Mesenchymal stem cell (in vitro differentiated cells and primary cell): ENCODE data around the gene OR2A5. TPM values are rescaled to one million over a fixed set of nuclear protein-coding genes. Genes with fewer than 3 reads are reported as not detected.
A peak's percentile ranks its signal among the peaks of the same experiment; 100 is the strongest.

Source experiments
- DNase-seq: peaks from one replicate; pipeline ENCODE4 v3.0.0-alpha.2; 2013
- H2AFZ ChIP-seq: one replicate; pipeline ENCODE4 v1.6.1; 2013; ENCODE audit warnings: low read depth, mild to moderate bottlenecking, control low read depth, inconsistent platforms, low read length, moderate library complexity
- H2AK5ac ChIP-seq: 2 replicates; pipeline ENCODE4 v1.6.1; 2013; ENCODE audit warnings: low read length, moderate library complexity, mild to moderate bottlenecking, inconsistent platforms; ENCODE audit not compliant: severe bottlenecking
- H2BK120ac ChIP-seq: one replicate; pipeline ENCODE4 v1.6.1; 2013; ENCODE audit warnings: low read depth, mild to moderate bottlenecking, inconsistent platforms, low read length, moderate library complexity
- H2BK12ac ChIP-seq, 2 experiments: one replicate each; pipeline ENCODE4 v1.6.1; 2013; ENCODE audit warnings: inconsistent platforms in 2 of 2, low read length in 2 of 2, mild to moderate bottlenecking in 2 of 2, moderate library complexity in 2 of 2, control low read depth in 1 of 2
- H2BK15ac ChIP-seq: one replicate; pipeline ENCODE4 v1.6.1; 2013; ENCODE audit warnings: mild to moderate bottlenecking, low read depth, inconsistent platforms; ENCODE audit not compliant: poor library complexity, severe bottlenecking
- H2BK5ac ChIP-seq: 2 replicates; pipeline ENCODE4 v1.6.1; 2013; ENCODE audit warnings: low read depth, mild to moderate bottlenecking, low read length, control low read depth, inconsistent platforms; ENCODE audit not compliant: poor library complexity, severe bottlenecking
- H3K14ac ChIP-seq, 2 experiments: one replicate each; pipeline ENCODE4 v1.6.1; 2013; ENCODE audit warnings: inconsistent platforms in 2 of 2, low read length in 2 of 2, control low read depth in 1 of 2, mild to moderate bottlenecking in 1 of 2, moderate library complexity in 1 of 2
- H3K18ac ChIP-seq, 2 experiments: one replicate each; pipeline ENCODE4 v1.6.1; 2013; ENCODE audit warnings: inconsistent platforms in 2 of 2, low read length in 2 of 2, control low read depth in 1 of 2, low read depth in 1 of 2, mild to moderate bottlenecking in 1 of 2
- H3K23ac ChIP-seq, 2 experiments: one replicate each; pipeline ENCODE4 v1.6.1; 2013; ENCODE audit warnings: inconsistent platforms in 2 of 2, low read length in 2 of 2, mild to moderate bottlenecking in 2 of 2, moderate library complexity in 2 of 2, control low read depth in 1 of 2
- H3K27ac ChIP-seq: 2 replicates; pipeline ENCODE4 v1.5.1; 2013; ENCODE audit warnings: mild to moderate bottlenecking, moderate library complexity, low read length, control low read depth, inconsistent platforms; ENCODE audit not compliant: poor library complexity, severe bottlenecking
- H3K27me3 ChIP-seq, 2 experiments: 2 replicates each; pipeline versions ENCODE4 v1.6.1 to v1.7.0; 2013; ENCODE audit warnings: low read length in 2 of 2, mild to moderate bottlenecking in 2 of 2, moderate library complexity in 2 of 2, control low read depth in 1 of 2, inconsistent platforms in 1 of 2; ENCODE audit not compliant: control insufficient read depth in 1 of 2, insufficient read depth in 1 of 2
- H3K36me3 ChIP-seq, 2 experiments: 2 replicates each; pipeline versions ENCODE4 v1.6.1 to v1.7.0; 2013; ENCODE audit warnings: low read length in 2 of 2, control low read depth in 1 of 2, inconsistent platforms in 1 of 2, low read depth in 1 of 2, mild to moderate bottlenecking in 1 of 2; ENCODE audit not compliant: insufficient read depth in 2 of 2, control insufficient read depth in 1 of 2
- H3K4ac ChIP-seq, 2 experiments: one replicate each; pipeline ENCODE4 v1.6.1; 2013; ENCODE audit warnings: inconsistent platforms in 2 of 2, low read length in 2 of 2, mild to moderate bottlenecking in 2 of 2, moderate library complexity in 2 of 2, control low read depth in 1 of 2, low read depth in 1 of 2
- H3K4me1 ChIP-seq: 2 replicates; pipeline ENCODE4 v1.6.1; 2013; ENCODE audit warnings: low read depth, low read length, control low read depth; ENCODE audit not compliant: control insufficient read depth, insufficient read depth
- H3K4me2 ChIP-seq: 2 replicates; pipeline ENCODE4 v1.6.1; 2013; ENCODE audit warnings: low read length, mild to moderate bottlenecking, inconsistent platforms; ENCODE audit not compliant: poor library complexity, severe bottlenecking
- H3K4me3 ChIP-seq, 2 experiments: 2 replicates each; pipeline versions ENCODE4 v1.5.1 to v1.7.0; 2013; ENCODE audit warnings: low read length in 2 of 2, mild to moderate bottlenecking in 2 of 2, control low read depth in 1 of 2, low read depth in 1 of 2; ENCODE audit not compliant: insufficient read depth in 1 of 2
- H3K79me1 ChIP-seq: replicated peaks from 2 replicates; pipeline ENCODE4 v1.6.1; 2013; ENCODE audit warnings: mild to moderate bottlenecking, control low read depth, low read length, inconsistent platforms; ENCODE audit not compliant: poor library complexity, severe bottlenecking
- H3K9ac ChIP-seq: 2 replicates; pipeline ENCODE4 v1.7.0; 2013; ENCODE audit warnings: mild to moderate bottlenecking, low read length, moderate library complexity
- H3K9me3 ChIP-seq: 2 replicates; pipeline ENCODE4 v1.7.0; 2013; ENCODE audit warnings: mild to moderate bottlenecking, low read length; ENCODE audit not compliant: control insufficient read depth
- H4K8ac ChIP-seq: one replicate; pipeline ENCODE4 v1.6.1; 2013; ENCODE audit warnings: inconsistent platforms, mild to moderate bottlenecking, low read length, moderate library complexity
- H4K91ac ChIP-seq: one replicate; pipeline ENCODE4 v1.6.1; 2013; ENCODE audit warnings: mild to moderate bottlenecking, low read length, inconsistent platforms
- WGBS: methylation state at CpG from one replicate; pipeline ENCODE4 v1.1.7; 2013; ENCODE audit warnings: mixed read lengths; 5-methylcytosine and 5-hydroxymethylcytosine counted together
- polyA plus RNA-seq, 2 experiments: library from polyadenylated mRNA; stranded (reverse); fragments of 200-250 nt; gene quantifications; one replicate each; pipeline ENCODE4 v1.2.3, GENCODE V29; 2013

OR2A5 gene
- polyA plus RNA-seq (2013, experiment 1 of 2), result not detected
- polyA plus RNA-seq (2013, experiment 2 of 2), result not detected

DNA sequence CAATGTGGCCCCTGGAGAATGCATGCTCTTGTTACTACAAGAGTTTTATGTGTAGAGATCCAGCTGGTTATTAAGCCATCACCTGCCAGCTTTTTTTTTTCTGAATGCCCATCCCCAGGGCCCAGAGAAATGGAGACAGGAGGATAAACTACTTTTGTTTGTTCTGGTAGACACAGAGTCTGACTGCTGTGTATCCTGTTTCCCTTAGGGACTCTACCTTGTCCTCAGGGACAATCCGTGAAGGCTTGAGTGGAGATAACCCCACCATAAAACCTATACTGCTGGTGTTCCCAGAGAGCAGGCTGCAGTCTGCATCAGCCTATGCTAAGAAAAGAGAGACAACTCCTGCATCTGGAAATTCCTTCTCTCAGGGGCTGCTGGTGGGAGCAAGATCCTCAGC, at the start of gene OR2A5:
TSS of gene OR2A5 (plus strand) at position 301 of the 400 bp plus-strand sequence. CDS start 1,454 bp downstream, outside the sequence.
- H3K36me3 ChIP-seq, result no peaks in the 10 kb centered on the region
- H4K8ac ChIP-seq, result no peak within 1 kb of the TSS
- no peaks in the 10 kb centered on the region for H3K27me3 ChIP-seq
- no peak within 1 kb of the TSS for H4K91ac ChIP-seq
- H3K14ac ChIP-seq, result no peak within 1 kb of the TSS
- peaks cover under 1% of the 10 kb centered on the region for H3K9me3 ChIP-seq
- H3K4me2 ChIP-seq, result no peak within 1 kb of the TSS
- peak within 1 kb of the TSS; percentile 19 for H2BK120ac ChIP-seq
- H3K4ac ChIP-seq, result no peak within 1 kb of the TSS
- H3K9ac ChIP-seq, result no peak within 1 kb of the TSS
- no peak within 1 kb of the TSS for H3K18ac ChIP-seq
- no peak within 1 kb of the TSS for H2AFZ ChIP-seq
- no peaks in the 10 kb centered on the region for H3K4me1 ChIP-seq
- no peak for DNase-seq
- H2BK12ac ChIP-seq, result no peak within 1 kb of the TSS
- H3K4me3 ChIP-seq, result no peak within 1 kb of the TSS
- no peaks in the 10 kb centered on the region for H3K79me1 ChIP-seq
- H2AK5ac ChIP-seq, result no peak within 1 kb of the TSS
- 40% methylated on average over 1 of the region's 1 CpG for WGBS
- no peak within 1 kb of the TSS for H3K27ac ChIP-seq
- no peak within 1 kb of the TSS for H2BK15ac ChIP-seq
- no peak within 1 kb of the TSS for H2BK5ac ChIP-seq
- no peak within 1 kb of the TSS for H3K23ac ChIP-seq

- Histone ChIP-seq H3K27ac (no peak within 1 kb of the TSS), H3K9ac (no peak within 1 kb of the TSS), H3K14ac (no peak within 1 kb of the TSS), H3K4me3 (no peak within 1 kb of the TSS), H2AFZ (no peak within 1 kb of the TSS), H3K23ac (no peak within 1 kb of the TSS), H3K4ac (no peak within 1 kb of the TSS), H2BK15ac (no peak within 1 kb of the TSS), H3K4me1 (no peaks in the 10 kb centered on the region), H3K79me1 (no peaks in the 10 kb centered on the region), H2BK120ac (no peak within 1 kb of the TSS), H4K8ac (no peak within 1 kb of the TSS), H3K4me2 (no peak within 1 kb of the TSS), H3K9me3 (no peaks in the 10 kb centered on the region), H2AK5ac (no peak within 1 kb of the TSS), H2BK5ac (no peak within 1 kb of the TSS), H3K27me3 (no peaks in the 10 kb centered on the region), H4K91ac (no peak within 1 kb of the TSS), H3K18ac (no peak within 1 kb of the TSS), H2BK12ac (no peak within 1 kb of the TSS), H3K36me3 (no peaks in the 10 kb centered on the region)
- WGBS, result 80% methylated on average over 2 of the region's 4 CpGs
- DNase-seq, result no peak
Measured at GRCh38 chr7:144000020-144000419, 48.7 kb upstream of the OR2A5 start, which contains the start of gene OR6B1. TSS of gene OR6B1 (plus strand) at chr7:144000320. CDS start at chr7:144003997, 3,677 bp downstream.

- WGBS, result 73% methylated on average over 3 of the region's 3 CpGs
- no peak overlapping the region for H3K23ac ChIP-seq
Measured at GRCh38 chr7:144001543-144001942, 47.2 kb upstream of the OR2A5 start.

GRCh38 chr7:144004703-144005102, 44.0 kb upstream of the OR2A5 start:
- H3K4me1 ChIP-seq, result no peaks in the 10 kb centered on the region
- H2AK5ac ChIP-seq, result no peak overlapping the region
- no peak overlapping the region for H3K14ac ChIP-seq
- no peak overlapping the region for H3K18ac ChIP-seq
- no peaks in the 10 kb centered on the region for H3K36me3 ChIP-seq
- H2BK120ac ChIP-seq, result no peak overlapping the region
- no peak overlapping the region for H2BK12ac ChIP-seq
- H3K27me3 ChIP-seq, result no peaks in the 10 kb centered on the region
- no peak overlapping the region for H3K4me3 ChIP-seq
- H2BK15ac ChIP-seq, result no peak overlapping the region
- no peak overlapping the region for H2BK5ac ChIP-seq
- H4K91ac ChIP-seq, result no peak overlapping the region
- no peak overlapping the region for H3K27ac ChIP-seq
- H3K79me1 ChIP-seq, result no peaks in the 10 kb centered on the region
- no peak overlapping the region for H3K23ac ChIP-seq
- no peak overlapping the region for H2AFZ ChIP-seq
- peaks cover 5% of the 10 kb centered on the region for H3K9me3 ChIP-seq
- H3K4me2 ChIP-seq, result no peak overlapping the region
- H3K4ac ChIP-seq, result no peak overlapping the region
- 68% methylated on average over 5 of the region's 5 CpGs for WGBS
- no peak overlapping the region for H3K9ac ChIP-seq
- no peak overlapping the region for H4K8ac ChIP-seq
- DNase-seq, result no peak

More at GRCh38 chr7:144001543-144001942, 47.2 kb upstream of the OR2A5 start:
- Histone ChIP-seq H4K8ac (no peak overlapping the region), H2AFZ (no peak overlapping the region), H2BK120ac (no peak overlapping the region), H4K91ac (no peak overlapping the region), H2AK5ac (no peak overlapping the region), H3K9ac (no peak overlapping the region), H3K9me3 (no peaks in the 10 kb centered on the region), H3K4me2 (no peak overlapping the region), H3K4ac (no peak overlapping the region), H3K4me3 (no peak overlapping the region), H3K36me3 (no peaks in the 10 kb centered on the region), H3K79me1 (no peaks in the 10 kb centered on the region), H2BK5ac (no peak overlapping the region), H3K27ac (no peak overlapping the region), H3K27me3 (no peaks in the 10 kb centered on the region), H3K4me1 (no peaks in the 10 kb centered on the region), H2BK15ac (no peak overlapping the region), H3K18ac (no peak overlapping the region), H3K14ac (no peak overlapping the region), H2BK12ac (no peak overlapping the region)
- no peak for DNase-seq
